ENCODE measurements around the gene MUCL1.
A peak's percentile ranks its signal among the peaks of the same experiment; 100 is the strongest.
"Not testable (repeated sequence)": the region's sequence is repeated elsewhere in the genome, so short reads cannot be mapped to it uniquely, and the experiment has no call there.

The MUCL1 gene

GRCh38 chr12:54853933-54854538 is at the start of gene MUCL1:
MUCL1 (plus strand) TSS chr12:54854516; CDS start chr12:54854583, 67 bp downstream.
- peak in 35 of 42 donors; percentile 15 to 85 (median 60) for DNase-seq
- intact Hi-C loops (cut with DNase I): no loop called here

DNA sequence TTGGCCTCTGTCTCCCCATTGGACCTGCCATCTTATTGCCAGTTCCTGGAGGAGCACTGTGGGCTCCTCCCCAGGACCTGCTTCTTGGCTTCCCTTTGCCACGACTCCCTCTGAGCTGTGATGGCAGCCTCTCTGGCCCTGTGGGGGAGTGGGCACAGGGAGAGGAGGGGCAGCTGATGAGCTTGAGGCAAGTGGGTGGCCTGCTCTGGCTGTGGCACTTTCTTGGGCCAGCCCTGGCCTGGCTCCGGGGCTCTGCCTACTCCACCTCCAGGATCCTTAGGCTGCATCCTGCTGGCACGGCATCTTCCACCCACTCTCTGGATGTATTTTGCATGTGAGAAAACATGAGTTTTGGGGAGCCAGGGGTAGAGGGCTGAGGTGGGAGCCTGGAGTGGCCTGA is 32.6 kb upstream of the MUCL1 start:
- no peak for DNase-seq
- intact Hi-C loops (cut with DNase I): no loop called here

DNA sequence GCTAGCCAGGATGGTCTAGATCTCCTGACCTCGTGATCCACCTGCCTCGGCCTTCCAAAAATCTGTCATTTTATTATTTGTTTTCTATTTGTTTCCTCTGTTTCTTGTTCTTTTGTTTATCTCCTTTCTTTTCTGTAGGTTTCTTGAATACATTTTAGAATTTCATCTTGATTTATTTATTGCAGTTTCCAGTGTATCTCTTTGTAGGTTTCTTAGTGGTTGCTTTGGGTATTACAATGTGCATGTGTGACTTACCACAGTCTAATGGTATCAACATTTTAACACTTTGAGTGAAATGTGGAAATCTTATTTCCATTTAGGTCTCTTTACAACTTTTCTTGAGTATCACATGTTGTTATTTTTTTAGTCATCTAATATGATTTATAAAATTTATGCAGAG is 29.9 kb upstream of the MUCL1 start:
- DNase-seq: no peak
- intact Hi-C loops (cut with DNase I): no loop called here

DNA sequence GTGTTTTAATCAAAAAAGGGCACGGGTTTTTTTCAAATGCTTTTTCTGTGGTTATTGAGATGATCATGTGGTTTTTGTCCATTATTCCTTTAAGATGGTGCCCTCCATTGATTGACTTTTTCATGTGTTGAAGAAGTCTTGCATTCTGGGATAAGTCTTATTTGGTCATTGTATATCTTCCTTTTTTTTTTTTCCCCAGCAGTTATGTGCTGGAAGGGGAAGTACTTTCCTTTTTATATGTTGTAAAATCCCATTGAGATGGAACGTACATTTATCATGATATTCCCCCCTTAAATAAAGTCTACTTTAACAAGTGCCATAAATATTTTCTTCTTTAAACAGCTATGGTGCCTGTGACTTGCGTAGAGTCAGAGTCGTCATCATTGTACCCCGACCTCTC is 24.8 kb upstream of the MUCL1 start:
- no peak for DNase-seq
- intact Hi-C loops (cut with DNase I): no loop called here

DNA sequence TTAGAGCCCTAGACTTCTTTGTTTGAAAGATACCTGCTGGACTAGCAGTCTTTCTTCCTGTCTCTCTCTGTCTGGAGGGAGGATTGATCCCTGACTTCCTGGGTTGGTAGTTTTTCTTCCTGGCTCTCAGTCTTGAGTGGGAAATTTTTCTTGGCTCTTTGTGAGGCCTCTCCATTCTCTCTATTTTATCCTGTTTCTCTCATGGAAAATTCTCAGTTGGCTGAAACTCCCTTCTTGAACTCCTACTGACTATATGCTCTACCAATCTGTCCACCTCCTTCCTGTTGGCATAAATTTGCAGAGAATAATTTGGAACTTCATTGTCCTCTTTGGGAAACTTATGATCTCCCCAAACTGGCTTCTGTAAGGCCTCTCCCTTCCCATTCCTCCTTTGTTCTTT is 24.1 kb upstream of the MUCL1 start:
- no peak for DNase-seq
- intact Hi-C loops (cut with DNase I): no loop called here

- intact Hi-C loops (cut with DNase I): no loop called here
- no peak for DNase-seq
Measured at GRCh38 chr12:54831631-54832030, 22.7 kb upstream of the MUCL1 start.

- intact Hi-C loops (cut with DNase I): no loop called here
- no peak for DNase-seq
Measured at GRCh38 chr12:54840244-54840865, 14.0 kb upstream of the MUCL1 start.

- intact Hi-C loops (cut with DNase I): no loop called here
- no peak for DNase-seq
Measured at GRCh38 chr12:54857406-54857805, 3.1 kb downstream of the MUCL1 start.

GRCh38 chr12:54858562-54858961 is 4.2 kb downstream of the MUCL1 start:
- no peak for DNase-seq
- intact Hi-C loops (cut with DNase I): no loop called here

- intact Hi-C loops (cut with DNase I): no loop called here
- no peak for DNase-seq
Measured at GRCh38 chr12:54859502-54859901, 5.2 kb downstream of the MUCL1 start.

- intact Hi-C loops (cut with DNase I): no loop called here
- no peak for DNase-seq
Measured at GRCh38 chr12:54861927-54862326, 7.6 kb downstream of the MUCL1 start.

- intact Hi-C loops (cut with DNase I): no loop called here
- no peak for DNase-seq
Measured at GRCh38 chr12:54863948-54864618, 9.8 kb downstream of the MUCL1 start.

DNA sequence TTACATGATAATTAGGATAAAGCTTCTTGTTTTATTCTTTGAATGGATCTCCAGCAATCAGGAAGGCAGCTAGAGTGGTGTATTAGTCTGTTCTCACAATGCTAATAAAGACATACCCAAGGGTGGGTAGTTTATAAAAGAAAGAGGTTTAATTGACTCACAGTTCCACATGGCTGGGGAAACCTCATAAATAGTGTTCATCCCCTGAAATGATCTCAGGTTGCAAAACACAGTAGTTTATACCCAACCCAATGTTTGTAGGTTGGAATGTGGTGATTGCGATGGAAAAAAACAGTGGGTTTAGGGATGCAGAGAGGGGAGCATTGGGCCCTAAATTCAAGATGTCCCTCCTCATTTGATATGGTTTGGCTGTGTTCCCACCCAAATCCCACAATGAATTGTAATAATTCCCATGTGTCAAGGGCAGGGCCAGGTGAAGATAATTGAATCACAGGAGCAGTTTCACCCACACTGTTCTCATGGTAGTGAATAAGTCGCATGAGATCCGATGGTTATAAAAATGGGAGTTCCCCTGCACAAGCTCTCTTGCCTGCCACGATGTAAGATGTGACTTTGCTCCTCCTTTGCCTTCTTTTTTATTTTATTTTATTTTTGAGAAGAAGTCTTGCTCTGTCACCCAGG is 11.5 kb downstream of the MUCL1 start:
- intact Hi-C loops (cut with DNase I): no loop called here
- peak in 1 of 42 donors; percentile 7 for DNase-seq

- intact Hi-C loops (cut with DNase I): no loop called here
- no peak for DNase-seq
Measured at GRCh38 chr12:54868690-54869089, 14.4 kb downstream of the MUCL1 start.

GRCh38 chr12:54870048-54870447 is 15.7 kb downstream of the MUCL1 start:
- intact Hi-C loops (cut with DNase I): no loop called here
- no peak for DNase-seq

DNA sequence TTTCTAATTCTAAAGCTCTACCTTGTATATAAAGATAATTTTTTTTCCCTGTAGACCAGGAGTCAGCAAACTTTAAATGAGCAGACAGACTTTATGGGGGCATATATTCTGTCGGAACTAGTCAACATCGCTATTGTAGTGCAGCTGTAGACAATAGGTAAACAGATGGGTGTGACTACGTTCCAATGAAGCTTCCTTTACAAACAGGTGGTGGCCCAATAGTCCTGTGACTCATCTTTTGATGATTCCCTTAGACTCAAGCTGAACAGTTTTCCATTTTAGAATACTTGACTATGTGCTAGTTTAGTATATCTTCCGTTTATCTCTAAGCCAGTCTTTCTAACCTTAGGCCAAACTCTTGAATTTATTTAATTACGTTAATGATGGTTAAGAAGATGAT is 16.3 kb downstream of the MUCL1 start:
- intact Hi-C loops (cut with DNase I): no loop called here
- no peak for DNase-seq

GRCh38 chr12:54879150-54879549 is 24.8 kb downstream of the MUCL1 start:
- no peak for DNase-seq
- intact Hi-C loops (cut with DNase I): no loop called here

GRCh38 chr12:54879579-54879978 is 25.3 kb downstream of the MUCL1 start:
- intact Hi-C loops (cut with DNase I): no loop called here
- DNase-seq: no peak

- intact Hi-C loops (cut with DNase I): no loop called here
Measured at GRCh38 chr12:54882079-54882478, 27.8 kb downstream of the MUCL1 start.

DNA sequence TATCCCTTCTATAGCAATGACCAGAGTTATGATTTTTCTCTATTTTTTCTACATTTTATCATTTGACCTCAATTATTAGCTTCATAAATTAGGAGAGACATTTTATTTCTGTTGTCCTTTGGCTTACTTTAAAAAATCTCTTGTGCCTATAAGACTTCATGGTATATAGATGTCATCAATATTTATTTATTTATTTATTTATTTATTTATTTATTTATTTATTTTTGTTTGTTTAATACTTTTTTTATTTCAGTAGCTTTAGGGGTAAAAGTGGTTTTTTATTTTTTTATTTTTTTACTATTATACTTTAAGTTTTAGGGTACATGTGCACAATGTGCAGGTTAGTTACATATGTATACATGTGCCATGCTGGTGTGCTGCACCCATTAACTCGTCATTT is 28.3 kb downstream of the MUCL1 start:
- intact Hi-C loops (cut with DNase I); DNase-seq: not testable (repeated sequence)

More at GRCh38 chr12:54882079-54882478, 27.8 kb downstream of the MUCL1 start:
- no peak for DNase-seq

Data from head of caudate nucleus (tissue), 42 donors.